Measurements from ENCODE around the gene RFPL3.

DNA sequence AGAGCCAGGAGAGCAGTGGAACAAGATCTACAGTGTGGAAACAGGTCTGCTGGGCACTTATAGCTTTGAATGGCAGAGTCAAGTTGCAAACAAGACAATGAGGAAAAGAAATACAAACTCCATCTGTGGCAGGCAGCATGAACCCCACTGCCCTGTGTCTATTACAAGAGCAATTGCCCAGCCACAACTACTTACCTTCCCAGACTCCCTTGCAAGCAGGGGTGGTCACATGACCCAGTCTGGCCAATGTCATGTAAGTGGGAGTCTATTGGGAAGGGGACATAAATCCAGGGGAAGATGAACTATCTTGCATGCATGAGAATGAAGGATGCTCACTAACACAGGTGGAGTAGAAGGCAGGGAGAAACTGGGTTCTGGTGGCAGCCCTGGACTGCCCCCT is 44.1 kb upstream of the RFPL3 start:
- TF ChIP-seq, protein P1, sequence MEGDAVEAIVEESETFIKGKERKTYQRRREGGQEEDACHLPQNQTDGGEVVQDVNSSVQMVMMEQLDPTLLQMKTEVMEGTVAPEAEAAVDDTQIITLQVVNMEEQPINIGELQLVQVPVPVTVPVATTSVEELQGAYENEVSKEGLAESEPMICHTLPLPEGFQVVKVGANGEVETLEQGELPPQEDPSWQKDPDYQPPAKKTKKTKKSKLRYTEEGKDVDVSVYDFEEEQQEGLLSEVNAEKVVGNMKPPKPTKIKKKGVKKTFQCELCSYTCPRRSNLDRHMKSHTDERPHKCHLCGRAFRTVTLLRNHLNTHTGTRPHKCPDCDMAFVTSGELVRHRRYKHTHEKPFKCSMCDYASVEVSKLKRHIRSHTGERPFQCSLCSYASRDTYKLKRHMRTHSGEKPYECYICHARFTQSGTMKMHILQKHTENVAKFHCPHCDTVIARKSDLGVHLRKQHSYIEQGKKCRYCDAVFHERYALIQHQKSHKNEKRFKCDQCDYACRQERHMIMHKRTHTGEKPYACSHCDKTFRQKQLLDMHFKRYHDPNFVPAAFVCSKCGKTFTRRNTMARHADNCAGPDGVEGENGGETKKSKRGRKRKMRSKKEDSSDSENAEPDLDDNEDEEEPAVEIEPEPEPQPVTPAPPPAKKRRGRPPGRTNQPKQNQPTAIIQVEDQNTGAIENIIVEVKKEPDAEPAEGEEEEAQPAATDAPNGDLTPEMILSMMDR (IDR thresholded peaks at IDR 0.05), result no peak
- TF ChIP-seq POLR2AphosphoS5 (IDR thresholded peaks at IDR 0.05; ENCODE audit: low read depth, low read length), result no peak
- TF ChIP-seq, protein P2, sequence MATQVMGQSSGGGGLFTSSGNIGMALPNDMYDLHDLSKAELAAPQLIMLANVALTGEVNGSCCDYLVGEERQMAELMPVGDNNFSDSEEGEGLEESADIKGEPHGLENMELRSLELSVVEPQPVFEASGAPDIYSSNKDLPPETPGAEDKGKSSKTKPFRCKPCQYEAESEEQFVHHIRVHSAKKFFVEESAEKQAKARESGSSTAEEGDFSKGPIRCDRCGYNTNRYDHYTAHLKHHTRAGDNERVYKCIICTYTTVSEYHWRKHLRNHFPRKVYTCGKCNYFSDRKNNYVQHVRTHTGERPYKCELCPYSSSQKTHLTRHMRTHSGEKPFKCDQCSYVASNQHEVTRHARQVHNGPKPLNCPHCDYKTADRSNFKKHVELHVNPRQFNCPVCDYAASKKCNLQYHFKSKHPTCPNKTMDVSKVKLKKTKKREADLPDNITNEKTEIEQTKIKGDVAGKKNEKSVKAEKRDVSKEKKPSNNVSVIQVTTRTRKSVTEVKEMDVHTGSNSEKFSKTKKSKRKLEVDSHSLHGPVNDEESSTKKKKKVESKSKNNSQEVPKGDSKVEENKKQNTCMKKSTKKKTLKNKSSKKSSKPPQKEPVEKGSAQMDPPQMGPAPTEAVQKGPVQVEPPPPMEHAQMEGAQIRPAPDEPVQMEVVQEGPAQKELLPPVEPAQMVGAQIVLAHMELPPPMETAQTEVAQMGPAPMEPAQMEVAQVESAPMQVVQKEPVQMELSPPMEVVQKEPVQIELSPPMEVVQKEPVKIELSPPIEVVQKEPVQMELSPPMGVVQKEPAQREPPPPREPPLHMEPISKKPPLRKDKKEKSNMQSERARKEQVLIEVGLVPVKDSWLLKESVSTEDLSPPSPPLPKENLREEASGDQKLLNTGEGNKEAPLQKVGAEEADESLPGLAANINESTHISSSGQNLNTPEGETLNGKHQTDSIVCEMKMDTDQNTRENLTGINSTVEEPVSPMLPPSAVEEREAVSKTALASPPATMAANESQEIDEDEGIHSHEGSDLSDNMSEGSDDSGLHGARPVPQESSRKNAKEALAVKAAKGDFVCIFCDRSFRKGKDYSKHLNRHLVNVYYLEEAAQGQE (IDR thresholded peaks at IDR 0.05; ENCODE audit: insufficient read depth in 1 of 2, low read depth in 2 of 2, low read length in 1 of 2), result no peak
- TF ChIP-seq SIN3A (IDR thresholded peaks at IDR 0.05; ENCODE audit: borderline replicate concordance, insufficient read depth, low read depth, low read length), result no peak
- no peak for TF ChIP-seq TCF7L2 (IDR thresholded peaks at IDR 0.05; ENCODE audit: low read depth, low read length)
